ENCODE results near the gene SLC2A14. TPM values are rescaled to one million over a fixed set of nuclear protein-coding genes. Genes with fewer than 3 reads are reported as not detected.

The SLC2A14 gene
- 0.23 TPM for total RNA-seq

GRCh38 chr12:7872566-7873319 lies at the start of gene SLC2A14:
Gene SLC2A14, minus strand, starts transcription at chr12:7872915. Its CDS starts 3,035 bp downstream, at chr12:7869880.

GRCh38 chr12:7788884-7789528 lies 83.7 kb downstream of the SLC2A14 start, which contains the start of gene NANOG:
Gene NANOG, plus strand, starts transcription at chr12:7789402. Its CDS starts 213 bp downstream, at chr12:7789615.

Small RNAs within 50 kb of the gene (small RNA-seq; reads per million reads assigned to genes)
- not detected for gene RF00019

Other genes with a start within 250 kb of the SLC2A14 start
- gene APOBEC1, start 207.0 kb downstream of the SLC2A14 start, total RNA-seq: not detected
- gene GDF3, start 177.1 kb downstream of the SLC2A14 start, total RNA-seq: not detected
- not detected for gene DPPA3, start 161.5 kb downstream of the SLC2A14 start, total RNA-seq
- gene CLEC4C, start 125.5 kb downstream of the SLC2A14 start, total RNA-seq: not detected
- not detected for gene NANOGNB, start 107.7 kb downstream of the SLC2A14 start, total RNA-seq
- not detected for gene NANOG, start 83.5 kb downstream of the SLC2A14 start, total RNA-seq
- gene SLC2A3, start 63.3 kb upstream of the SLC2A14 start, total RNA-seq: 74.5 TPM
- 9.5 TPM for gene FOXJ2, start 159.8 kb upstream of the SLC2A14 start, total RNA-seq
- 3.2 TPM for gene C3AR1, start 193.4 kb upstream of the SLC2A14 start, total RNA-seq
- gene NECAP1, start 209.4 kb upstream of the SLC2A14 start, total RNA-seq: 204 TPM